Left lobe of liver (tissue), 2 donors: ENCODE measurements around the gene COX7A2L. TPM values are rescaled to one million over a fixed set of nuclear protein-coding genes. Genes with fewer than 3 reads are reported as not detected.
"Not testable (repeated sequence)": the region's sequence is repeated elsewhere in the genome, so short reads cannot be mapped to it uniquely, and the experiment has no call there.

Experiments used
- ATAC-seq: fragments of 200-7000 bp; cut with Tn5 transposase; one replicate; pipeline ENCODE4 v1.9.1; 2020; ENCODE audit warnings: mild to moderate bottlenecking, moderate library complexity
- DNase-seq: peaks from one replicate; pipeline ENCODE4 v3.0.0-alpha.2; 2020; ENCODE audit warnings: low spot score
- total RNA-seq: library from RNA; stranded (reverse); gene quantifications from one replicate; pipeline ENCODE4 v1.2.1, GENCODE V29; 2021
- donor health status: DM: no; HTN: no; CAD: no; lungs with moderate emphysema.
- donor health status: DM: no; HTN: yes; CAD: no.

The COX7A2L gene
- total RNA-seq, 1 donor from 2014 or later, result 38.5 TPM

GRCh38 chr2:42368817-42369531 lies 8.0 kb upstream of the COX7A2L start:
- ATAC-seq, result peak; percentile 13
- no peak for DNase-seq

DNA sequence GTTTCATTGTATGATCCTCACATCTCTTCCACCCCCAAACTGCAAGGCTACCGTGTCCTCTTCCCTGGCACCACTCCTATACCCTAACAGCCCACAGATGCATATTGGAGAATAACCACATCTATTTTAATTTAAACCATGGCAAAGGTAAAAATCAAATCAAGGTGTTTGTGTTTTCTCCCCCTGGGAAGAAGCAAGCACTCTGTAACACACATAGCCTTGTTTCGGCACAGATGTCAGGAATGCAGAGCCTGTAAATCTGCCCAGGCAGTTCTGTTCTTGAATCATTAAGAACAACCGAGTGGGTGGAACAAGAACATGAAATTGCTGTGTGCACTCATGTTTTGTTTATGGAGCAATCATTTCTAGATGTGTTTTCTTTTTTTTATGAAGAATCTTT lies 6.8 kb upstream of the COX7A2L start:
- ATAC-seq (no peak), DNase-seq (no peak)

- no peak for DNase-seq
These were observed 5.4 kb upstream of the COX7A2L start for GRCh38 chr2:42366411-42366810.

DNA sequence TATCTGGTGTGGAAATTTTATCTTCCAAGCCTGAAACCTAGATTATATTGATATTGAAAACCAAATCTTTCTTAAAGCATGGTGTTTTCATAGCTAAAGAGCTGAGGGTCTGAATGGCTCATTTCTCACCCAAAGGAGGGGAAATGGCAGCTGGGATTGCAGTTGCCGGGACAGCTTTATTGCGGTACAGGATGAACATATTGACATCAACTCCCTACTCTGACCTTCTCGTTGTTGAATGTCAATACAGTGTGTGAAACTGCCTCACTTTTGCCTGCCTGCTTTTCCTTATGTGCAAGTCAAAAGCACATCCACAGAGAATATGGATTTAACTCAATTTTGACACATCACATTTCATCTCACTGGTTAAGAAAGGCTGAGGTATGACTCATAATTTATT lies 3.6 kb upstream of the COX7A2L start:
- DNase-seq (no peak), ATAC-seq (no peak)

More at GRCh38 chr2:42366411-42366810, 5.4 kb upstream of the COX7A2L start:
- no peak for ATAC-seq

GRCh38 chr2:42363413-42363812 lies 2.4 kb upstream of the COX7A2L start:
- DNase-seq, result no peak
- ATAC-seq, result no peak

DNA sequence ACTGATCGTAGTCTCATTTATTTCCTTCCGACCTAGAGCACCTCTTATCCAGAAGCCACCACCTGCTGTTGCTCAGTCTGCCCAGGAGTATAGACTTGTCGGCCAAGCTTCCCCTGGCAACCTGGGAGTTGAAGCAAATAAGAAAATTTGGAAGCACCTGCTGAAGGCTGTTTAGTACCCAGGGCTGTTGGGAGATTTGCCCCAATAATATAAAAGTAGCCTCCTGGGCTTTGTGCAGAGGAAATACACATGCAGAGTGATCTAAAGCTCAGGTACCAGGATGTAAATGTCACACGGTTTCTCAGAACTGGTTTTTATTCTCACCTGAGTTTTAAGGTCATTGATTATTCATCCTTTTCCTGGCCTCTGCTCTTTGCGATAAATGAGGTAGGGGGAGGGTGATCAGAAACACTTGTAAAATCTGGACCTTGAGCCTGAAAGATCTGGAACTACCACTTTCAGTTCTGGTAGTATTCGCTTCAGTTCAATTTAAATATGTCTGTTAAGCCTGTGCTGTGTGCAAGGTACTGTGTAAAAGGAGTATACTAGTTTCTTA lies 789 bp upstream of the COX7A2L start:
- DNase-seq, result no peak
- ATAC-seq, result peak; percentile 13

DNA sequence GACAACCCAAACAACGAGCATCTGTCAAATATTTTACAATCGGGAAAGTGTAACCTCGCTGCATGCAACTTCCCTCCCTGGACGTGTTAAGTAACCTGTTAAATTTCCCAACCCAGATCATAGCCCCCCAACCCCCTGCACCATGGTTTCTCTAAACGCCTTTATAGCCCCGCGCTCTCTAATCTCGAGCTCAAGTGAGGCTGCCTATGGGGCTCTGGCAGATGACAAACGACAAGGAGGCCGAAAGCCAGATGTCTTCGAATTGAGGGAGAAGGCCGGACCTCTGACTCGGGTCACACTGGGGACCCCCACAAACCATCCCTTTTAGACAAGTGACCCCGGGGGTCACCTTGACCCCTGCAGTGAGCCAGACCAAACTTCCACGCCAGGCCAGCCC lies 526 bp downstream of the COX7A2L start:
- DNase-seq (no peak), ATAC-seq (peak; percentile 0)

- DNase-seq, result no peak
- ATAC-seq, result no peak
These were observed 993 bp downstream of the COX7A2L start for GRCh38 chr2:42359965-42360483.

- DNase-seq (no peak), ATAC-seq (no peak)
These were observed 1.6 kb downstream of the COX7A2L start for GRCh38 chr2:42359304-42359964.

DNA sequence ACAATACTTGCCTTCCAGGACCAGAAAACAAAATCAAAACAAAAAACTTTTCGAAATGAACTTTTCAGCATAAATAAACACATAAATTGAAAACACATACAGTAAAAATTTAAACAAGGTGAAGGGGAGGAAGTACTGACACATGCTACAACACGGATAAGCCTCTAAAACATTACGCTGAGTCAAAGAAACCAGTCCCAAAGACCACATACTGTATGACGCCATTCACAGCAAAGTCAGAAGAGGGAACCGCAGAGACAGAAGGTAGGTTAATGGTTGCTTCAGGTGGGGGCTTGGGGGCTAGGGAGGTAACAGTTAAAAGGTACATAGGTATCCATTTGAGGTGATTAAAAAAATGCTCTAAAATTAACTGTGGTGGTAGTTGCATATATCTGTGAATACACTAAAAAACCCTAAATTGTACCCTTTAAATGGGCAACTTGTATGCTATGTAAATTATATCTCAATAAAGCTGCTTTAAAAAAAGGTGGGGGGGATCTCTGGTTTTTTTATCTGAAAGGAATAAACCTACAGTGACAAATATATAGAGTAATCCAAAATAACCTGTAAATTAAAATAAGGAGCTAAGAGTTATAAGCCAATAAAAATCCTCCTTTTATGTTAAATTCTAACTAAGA lies 7.1 kb downstream of the COX7A2L start:
- no peak for ATAC-seq
- DNase-seq, result no peak

- DNase-seq, result no peak
- peak; percentile 54 for ATAC-seq
These were observed 9.2 kb downstream of the COX7A2L start for GRCh38 chr2:42351864-42352263.

DNA sequence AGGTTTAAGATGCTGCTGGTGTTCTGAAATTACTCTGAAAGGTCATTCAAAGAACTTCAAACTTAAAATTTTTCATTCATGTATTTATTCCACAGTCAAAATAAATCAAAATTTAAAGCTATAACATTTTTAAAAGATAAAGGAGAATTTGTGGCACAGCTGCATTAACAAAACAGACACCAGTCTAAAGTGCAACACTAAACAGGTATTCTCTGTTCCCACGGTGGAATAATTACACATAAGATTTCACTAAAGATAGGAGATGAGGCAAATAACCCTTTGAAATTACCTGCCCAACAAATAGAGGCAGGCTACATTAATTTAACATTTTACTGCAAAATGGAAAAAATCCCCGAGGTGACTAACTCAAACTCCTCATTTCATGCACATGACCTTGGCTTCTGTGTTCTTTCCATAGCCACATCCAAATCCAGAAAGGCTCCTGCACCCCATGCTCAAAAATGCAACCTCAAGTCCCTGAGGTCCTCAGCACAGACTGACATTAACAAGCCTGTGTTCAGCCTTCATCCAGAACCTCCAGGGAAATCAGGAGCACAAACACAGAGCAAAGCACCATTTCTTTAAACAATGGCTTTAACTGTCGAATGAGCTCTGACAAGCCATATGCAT lies 10.5 kb downstream of the COX7A2L start:
- DNase-seq, result no peak
- ATAC-seq, result no peak

DNA sequence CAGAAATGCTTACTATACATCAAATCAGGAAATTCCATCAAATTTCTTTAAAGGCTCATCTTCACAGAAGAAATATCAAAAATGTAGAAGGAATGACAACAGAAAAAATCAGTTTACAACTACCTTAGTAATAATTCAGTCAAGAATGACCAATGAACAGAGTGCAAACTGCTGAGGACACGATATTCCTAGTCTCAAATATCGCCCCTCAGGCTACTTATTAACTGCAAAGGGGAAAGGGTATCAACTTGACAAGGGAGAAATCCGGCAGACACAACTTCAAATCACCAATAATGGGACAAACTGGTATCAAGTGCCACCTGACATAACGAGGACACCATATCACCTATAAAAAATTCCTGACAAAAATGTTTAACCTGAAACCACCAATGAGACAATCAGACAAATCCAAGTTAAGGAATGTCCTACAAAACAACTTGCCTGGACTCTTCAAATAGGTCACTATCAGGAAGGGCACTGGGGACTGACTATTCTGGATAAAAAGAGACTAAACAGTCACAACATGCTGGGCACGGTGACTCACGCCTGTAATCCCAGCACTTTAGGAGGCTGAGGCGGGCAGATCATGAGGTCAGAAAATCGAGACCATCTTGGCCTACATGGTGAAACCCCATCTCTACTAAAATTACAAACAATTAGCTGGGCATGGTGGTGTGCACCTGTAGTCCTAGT lies 12.8 kb downstream of the COX7A2L start:
- ATAC-seq (peak; percentile 27), DNase-seq (no peak)

GRCh38 chr2:42347518-42347917 lies 13.5 kb downstream of the COX7A2L start:
- DNase-seq, ATAC-seq: not testable (repeated sequence)

DNA sequence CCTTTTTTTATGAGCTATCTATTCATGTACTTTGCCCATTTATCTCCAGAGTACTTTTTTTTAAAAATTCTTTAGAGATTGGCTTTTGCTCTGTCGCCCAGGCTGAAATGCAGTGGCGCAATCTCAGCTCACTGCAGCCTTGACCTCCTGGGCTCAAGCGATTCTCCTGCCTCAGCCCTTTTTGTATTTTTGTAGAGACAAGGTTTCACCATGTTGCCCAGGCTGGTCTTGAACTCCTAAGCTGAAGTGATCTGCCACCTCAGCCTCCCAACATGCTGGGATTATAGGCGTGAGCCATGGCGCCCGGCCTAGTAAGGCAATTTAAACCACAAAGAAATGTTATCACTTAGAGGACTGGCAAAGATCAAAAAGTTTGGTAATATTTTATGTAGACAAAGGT lies 14.2 kb downstream of the COX7A2L start:
- DNase-seq (peak; percentile 83), ATAC-seq (peak; percentile 62)

DNA sequence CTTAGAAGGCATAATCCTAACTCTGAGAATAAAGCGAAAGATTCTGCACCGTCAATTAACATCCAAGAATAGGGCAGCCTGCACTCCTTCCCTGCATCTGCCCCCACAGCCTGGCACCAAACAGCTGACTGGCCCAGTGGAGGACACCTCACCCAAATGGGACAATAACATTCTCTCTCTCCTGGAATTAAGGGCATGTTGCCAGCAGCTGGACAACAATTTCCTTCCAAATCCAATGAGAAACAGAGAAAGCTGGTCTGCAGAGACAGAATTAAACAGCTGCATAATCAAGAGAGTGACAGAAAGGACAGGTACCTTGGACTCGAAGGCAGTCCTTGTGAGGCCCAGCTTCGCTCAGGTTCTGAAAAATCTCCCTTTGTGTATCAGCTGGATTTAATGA lies 15.0 kb downstream of the COX7A2L start:
- DNase-seq, result peak; percentile 66
- peak; percentile 54 for ATAC-seq

GRCh38 chr2:42342795-42343241 lies 18.2 kb downstream of the COX7A2L start:
- no peak for DNase-seq
- peak; percentile 10 for ATAC-seq

GRCh38 chr2:42342061-42342794 lies 18.8 kb downstream of the COX7A2L start:
- no peak for DNase-seq
- peak; percentile 69 for ATAC-seq

DNA sequence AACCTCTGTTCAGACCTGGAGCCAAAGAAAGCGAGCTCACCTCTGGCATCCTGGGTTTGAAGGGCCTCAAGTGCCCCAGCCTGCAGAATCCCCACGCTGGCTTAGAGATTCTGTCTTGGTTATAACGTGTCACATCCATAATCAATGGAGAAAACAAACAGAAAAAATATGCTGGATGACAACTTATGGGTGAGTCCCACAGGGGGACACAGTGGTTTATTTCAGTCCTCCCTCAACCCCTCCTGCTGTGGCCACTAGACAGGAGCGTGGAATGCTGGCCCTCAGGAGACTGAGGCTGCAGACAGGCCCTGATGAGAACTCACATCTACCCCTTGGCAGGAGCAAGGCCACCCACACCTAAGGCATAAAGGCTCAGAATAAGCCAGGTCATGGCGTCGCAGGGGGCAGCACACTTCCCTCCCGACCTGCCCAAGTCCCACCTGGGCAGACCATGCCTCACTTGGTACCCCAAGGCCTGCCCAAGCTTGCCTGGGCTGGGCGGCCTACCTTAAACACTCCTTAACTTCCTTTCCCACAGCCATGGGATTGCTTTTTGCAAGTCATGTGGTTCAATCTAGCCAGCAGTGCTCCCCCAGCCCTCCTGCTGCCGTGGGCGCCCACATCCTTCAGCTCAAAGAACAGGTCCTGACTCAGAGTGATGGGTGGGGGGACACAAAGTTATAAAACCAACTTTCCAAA lies 19.9 kb downstream of the COX7A2L start:
- no peak for ATAC-seq
- no peak for DNase-seq
